Panc1 (cell line): ENCODE data around the gene DAB1.

Experiments used
- POLR2AphosphoS5 ChIP-seq: IDR thresholded peaks from 2 replicates; pipeline ENCODE4 v1.6.1; 2012; ENCODE audit warnings: mild to moderate bottlenecking, low read depth, low read length, moderate library complexity
- SIN3A ChIP-seq: IDR thresholded peaks from 2 replicates; pipeline ENCODE4 v1.6.1; 2012; ENCODE audit warnings: low read depth, mild to moderate bottlenecking, low read length, moderate library complexity, borderline replicate concordance; ENCODE audit not compliant: insufficient read depth
- TCF7L2 ChIP-seq: IDR thresholded peaks from 2 replicates; pipeline ENCODE4 v1.6.1; 2011; ENCODE audit warnings: mild to moderate bottlenecking, low read depth, low read length, inconsistent platforms
- TF ChIP-seq, protein P1 (sequence below): fragments of 450-650 bp; IDR thresholded peaks from 2 replicates; pipeline ENCODE4 v1.5.1; 2017; ENCODE audit warnings: mild to moderate bottlenecking
- TF ChIP-seq, protein P2 (sequence below), 2 experiments: IDR thresholded peaks; 2 replicates each; pipeline ENCODE4 v1.6.1; 2011 to 2012; ENCODE audit warnings: low read depth in 2 of 2, control low read depth in 1 of 2, low read length in 1 of 2, mild to moderate bottlenecking in 1 of 2, moderate library complexity in 1 of 2; ENCODE audit not compliant: insufficient read depth in 1 of 2

DNA sequence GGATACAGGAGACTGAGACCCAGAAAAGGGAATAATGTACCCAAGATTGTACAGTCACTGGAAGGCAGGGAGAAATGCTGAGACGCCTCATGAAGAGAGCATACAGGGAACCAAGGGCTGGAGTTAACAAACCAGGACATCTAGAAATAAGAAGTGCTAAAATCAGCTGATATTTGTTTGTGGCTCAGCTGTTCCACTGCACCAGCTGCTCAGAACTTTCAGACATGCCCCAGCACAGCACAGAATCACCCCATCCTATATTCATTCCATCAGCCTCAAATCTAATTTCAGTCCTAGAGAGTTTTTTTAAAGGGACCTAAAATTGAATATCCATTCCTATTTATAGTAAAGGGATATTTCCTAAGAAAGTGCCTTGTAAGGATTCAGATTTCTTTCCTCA lies 60.2 kb downstream of the DAB1 start:
- TF ChIP-seq, protein P1, sequence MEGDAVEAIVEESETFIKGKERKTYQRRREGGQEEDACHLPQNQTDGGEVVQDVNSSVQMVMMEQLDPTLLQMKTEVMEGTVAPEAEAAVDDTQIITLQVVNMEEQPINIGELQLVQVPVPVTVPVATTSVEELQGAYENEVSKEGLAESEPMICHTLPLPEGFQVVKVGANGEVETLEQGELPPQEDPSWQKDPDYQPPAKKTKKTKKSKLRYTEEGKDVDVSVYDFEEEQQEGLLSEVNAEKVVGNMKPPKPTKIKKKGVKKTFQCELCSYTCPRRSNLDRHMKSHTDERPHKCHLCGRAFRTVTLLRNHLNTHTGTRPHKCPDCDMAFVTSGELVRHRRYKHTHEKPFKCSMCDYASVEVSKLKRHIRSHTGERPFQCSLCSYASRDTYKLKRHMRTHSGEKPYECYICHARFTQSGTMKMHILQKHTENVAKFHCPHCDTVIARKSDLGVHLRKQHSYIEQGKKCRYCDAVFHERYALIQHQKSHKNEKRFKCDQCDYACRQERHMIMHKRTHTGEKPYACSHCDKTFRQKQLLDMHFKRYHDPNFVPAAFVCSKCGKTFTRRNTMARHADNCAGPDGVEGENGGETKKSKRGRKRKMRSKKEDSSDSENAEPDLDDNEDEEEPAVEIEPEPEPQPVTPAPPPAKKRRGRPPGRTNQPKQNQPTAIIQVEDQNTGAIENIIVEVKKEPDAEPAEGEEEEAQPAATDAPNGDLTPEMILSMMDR, result no peak
- no peak for TF ChIP-seq POLR2AphosphoS5
- TF ChIP-seq SIN3A, result no peak
- TF ChIP-seq, protein P2, sequence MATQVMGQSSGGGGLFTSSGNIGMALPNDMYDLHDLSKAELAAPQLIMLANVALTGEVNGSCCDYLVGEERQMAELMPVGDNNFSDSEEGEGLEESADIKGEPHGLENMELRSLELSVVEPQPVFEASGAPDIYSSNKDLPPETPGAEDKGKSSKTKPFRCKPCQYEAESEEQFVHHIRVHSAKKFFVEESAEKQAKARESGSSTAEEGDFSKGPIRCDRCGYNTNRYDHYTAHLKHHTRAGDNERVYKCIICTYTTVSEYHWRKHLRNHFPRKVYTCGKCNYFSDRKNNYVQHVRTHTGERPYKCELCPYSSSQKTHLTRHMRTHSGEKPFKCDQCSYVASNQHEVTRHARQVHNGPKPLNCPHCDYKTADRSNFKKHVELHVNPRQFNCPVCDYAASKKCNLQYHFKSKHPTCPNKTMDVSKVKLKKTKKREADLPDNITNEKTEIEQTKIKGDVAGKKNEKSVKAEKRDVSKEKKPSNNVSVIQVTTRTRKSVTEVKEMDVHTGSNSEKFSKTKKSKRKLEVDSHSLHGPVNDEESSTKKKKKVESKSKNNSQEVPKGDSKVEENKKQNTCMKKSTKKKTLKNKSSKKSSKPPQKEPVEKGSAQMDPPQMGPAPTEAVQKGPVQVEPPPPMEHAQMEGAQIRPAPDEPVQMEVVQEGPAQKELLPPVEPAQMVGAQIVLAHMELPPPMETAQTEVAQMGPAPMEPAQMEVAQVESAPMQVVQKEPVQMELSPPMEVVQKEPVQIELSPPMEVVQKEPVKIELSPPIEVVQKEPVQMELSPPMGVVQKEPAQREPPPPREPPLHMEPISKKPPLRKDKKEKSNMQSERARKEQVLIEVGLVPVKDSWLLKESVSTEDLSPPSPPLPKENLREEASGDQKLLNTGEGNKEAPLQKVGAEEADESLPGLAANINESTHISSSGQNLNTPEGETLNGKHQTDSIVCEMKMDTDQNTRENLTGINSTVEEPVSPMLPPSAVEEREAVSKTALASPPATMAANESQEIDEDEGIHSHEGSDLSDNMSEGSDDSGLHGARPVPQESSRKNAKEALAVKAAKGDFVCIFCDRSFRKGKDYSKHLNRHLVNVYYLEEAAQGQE (IDR thresholded peaks at IDR 0.05; ENCODE audit: insufficient read depth in 1 of 2, low read depth in 2 of 2, low read length in 1 of 2), result no peak
- TF ChIP-seq TCF7L2, result no peak
